GM06990 (cell line): Measurements from ENCODE around the gene GFER.
"Not testable (repeated sequence)": the region's sequence is repeated elsewhere in the genome, so short reads cannot be mapped to it uniquely, and the experiment has no call there.

ENCODE experiments used
- DNase-seq: peaks from one replicate; pipeline ENCODE4 v3.0.0-alpha.2; 2011; ENCODE audit not compliant: insufficient read length; ENCODE audit errors: extremely low read depth
- H3K27me3 ChIP-seq: replicated peaks from 2 replicates; pipeline ENCODE4 v1.6.0; 2011; ENCODE audit warnings: low read length; ENCODE audit not compliant: control insufficient read depth, insufficient read depth
- H3K36me3 ChIP-seq: 2 replicates; pipeline ENCODE4 v1.5.1; 2011; ENCODE audit warnings: low read length; ENCODE audit not compliant: control insufficient read depth, insufficient read depth
- H3K4me3 ChIP-seq: replicated peaks from 2 replicates; pipeline ENCODE4 v1.5.1; 2011; ENCODE audit warnings: low read depth, mild to moderate bottlenecking, control low read depth, low read length
- CTCF ChIP-seq: IDR thresholded peaks from 2 replicates; pipeline ENCODE4 v1.5.1; 2011; ENCODE audit warnings: low read length, control low read depth, mild to moderate bottlenecking, inconsistent platforms; ENCODE audit not compliant: insufficient read depth, poor library complexity, severe bottlenecking

GFER gene

GRCh38 chr16:2009791-2010510, 26.0 kb downstream of the GFER start, which contains the start of gene ZNF598:
Gene ZNF598 (minus strand): TSS chr16:2009821.
- Histone ChIP-seq H3K4me3 (peak within 1 kb of the TSS; percentile 77), H3K27me3 (no peaks in the 10 kb centered on the region), H3K36me3 (peaks cover 7% of the 10 kb centered on the region)
- TF ChIP-seq CTCF = no peak
- DNase-seq = peak; percentile 89

GRCh38 chr16:2011726-2012125, 27.7 kb downstream of the GFER start:
- not testable (repeated sequence) for H3K27me3 ChIP-seq, H3K4me3 ChIP-seq, DNase-seq, H3K36me3 ChIP-seq

DNA sequence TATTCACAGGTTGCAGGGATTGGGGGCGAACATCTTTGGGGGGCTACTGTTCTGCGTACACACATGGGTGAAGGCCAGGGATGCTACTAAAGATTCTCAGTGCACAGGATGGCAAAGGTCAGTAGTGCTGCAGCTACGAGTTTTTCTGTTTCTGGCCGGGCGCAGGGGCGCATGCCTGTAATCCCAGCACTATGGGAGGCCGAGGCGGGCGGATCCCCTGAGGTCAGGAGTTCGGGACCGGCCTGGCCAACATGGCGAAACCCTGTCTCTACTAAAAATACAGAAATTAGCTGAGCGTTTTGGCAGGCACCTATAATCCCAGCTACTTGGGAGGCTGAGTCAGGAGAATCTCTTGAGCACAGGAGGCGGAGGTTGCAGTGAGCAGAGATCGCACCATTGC, 29.5 kb downstream of the GFER start:
- Histone ChIP-seq H3K27me3 (no peaks in the 10 kb centered on the region), H3K36me3 (no peaks in the 10 kb centered on the region), H3K4me3 (no peak overlapping the region)
- DNase-seq = no peak
- TF ChIP-seq CTCF = no peak

DNA sequence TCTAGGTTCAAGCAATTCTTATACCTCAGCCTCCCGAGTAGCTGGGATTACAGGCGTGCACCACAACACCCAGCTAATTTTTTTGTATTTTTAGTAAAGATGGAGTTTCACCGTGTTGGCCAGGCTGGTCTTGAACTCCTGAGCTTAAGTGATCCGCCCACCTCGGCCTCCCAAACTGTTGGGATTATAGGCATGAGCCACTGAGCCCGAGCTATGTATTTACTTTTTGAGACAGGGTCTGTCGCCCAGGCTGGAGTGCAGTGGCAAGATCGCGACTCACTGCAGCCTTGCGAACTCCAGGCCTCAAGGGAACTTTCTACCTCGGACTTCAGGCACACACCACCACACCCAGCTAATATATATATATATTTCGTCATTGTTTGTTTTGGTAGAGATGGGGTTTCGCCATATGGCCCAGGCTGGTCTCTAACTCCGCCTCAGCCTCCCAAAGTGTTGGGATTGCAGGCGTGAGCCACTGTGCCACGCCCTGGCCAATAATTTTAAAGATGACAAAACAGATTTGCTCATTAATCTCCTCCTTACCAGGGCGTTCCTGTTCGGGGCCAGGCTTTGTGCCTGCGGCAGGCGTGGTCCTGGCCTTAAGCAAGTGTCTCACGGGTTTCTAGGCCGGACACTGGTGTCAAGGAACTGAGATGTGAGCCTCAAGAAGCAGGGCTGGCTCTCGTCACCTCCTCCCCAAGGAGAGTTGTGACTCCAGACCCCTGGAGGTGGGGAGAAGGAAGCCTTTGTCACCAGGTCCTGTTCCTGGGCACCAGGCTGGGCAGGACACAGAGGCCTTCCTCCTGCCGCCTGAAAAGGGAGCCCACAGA, 31.3 kb downstream of the GFER start:
- no peaks in the 10 kb centered on the region for H3K27me3 ChIP-seq
- DNase-seq = no peak
- no peak overlapping the region for H3K4me3 ChIP-seq
- no peaks in the 10 kb centered on the region for H3K36me3 ChIP-seq
- no peak for TF ChIP-seq CTCF

DNA sequence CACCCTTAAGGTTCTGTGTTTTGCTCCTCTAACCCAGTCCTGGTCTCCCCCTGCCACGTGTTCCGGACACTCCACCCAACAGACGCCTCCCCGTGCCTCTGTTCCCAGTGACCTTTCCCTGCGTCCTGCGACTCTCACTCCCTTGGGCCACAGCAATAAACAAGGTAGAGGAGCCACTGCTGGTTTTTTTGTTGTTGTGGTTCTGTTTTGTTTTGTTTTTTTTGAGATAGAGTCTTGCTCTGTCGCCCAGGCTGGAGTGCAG, 31.9 kb downstream of the GFER start:
- DNase-seq = no peak
- TF ChIP-seq CTCF = no peak
- no peaks in the 10 kb centered on the region for H3K27me3 ChIP-seq
- no peak overlapping the region for H3K4me3 ChIP-seq
- H3K36me3 ChIP-seq = no peaks in the 10 kb centered on the region

- Histone ChIP-seq H3K36me3 (no peaks in the 10 kb centered on the region), H3K4me3 (no peak overlapping the region), H3K27me3 (no peaks in the 10 kb centered on the region)
- DNase-seq = no peak
- TF ChIP-seq CTCF = peak; percentile 58
These were observed 32.5 kb downstream of the GFER start for GRCh38 chr16:2016407-2016922.
